IMR-90 (cell line): ENCODE data around the gene SNRNP70. TPM values are rescaled to one million over a fixed set of nuclear protein-coding genes. Genes with fewer than 3 reads are reported as not detected.

Experiments
- ATAC-seq: fragments of 200-7000 bp; cut with Tn5 transposase; 2 replicates; pipeline ENCODE4 v1.9.1; 2020; ENCODE audit warnings: low read depth, mild to moderate bottlenecking, moderate library complexity
- BruUV-seq: library from RNA; stranded (reverse); fragments of 400-500 nt; replicated peaks from 2 replicates; lab custom pipeline; 2021; lab: Mats Ljungman, UMichigan
- CTCF ChIA-PET: fragments of 300-600 bp; formaldehyde crosslinking; extraction: SDS; loops from one replicate; lab custom pipeline; 2021; ENCODE audit warnings: antibody characterized with exemption; lab: Yijun Ruan, JAX
- POLR2A ChIA-PET: fragments of 300-600 bp; sonication (Branson Sonifier 250); formaldehyde crosslinking; loops from one replicate; lab custom pipeline; 2022; ENCODE audit warnings: antibody characterized with exemption; ENCODE audit not compliant: unreplicated experiment; lab: Charles Lee
- DNase-seq: peaks from one replicate; pipeline ENCODE4 v3.0.0; 2013
- H2AFZ ChIP-seq: replicated peaks from 2 replicates; pipeline ENCODE3; 2013; ENCODE audit warnings: low read length, mild to moderate bottlenecking; ENCODE audit not compliant: poor library complexity
- H2AK5ac ChIP-seq: 2 replicates; pipeline ENCODE4 v1.6.1; 2013; ENCODE audit warnings: low read depth, low read length, inconsistent platforms
- H2AK9ac ChIP-seq: replicated peaks from 2 replicates; pipeline ENCODE3; 2013; ENCODE audit warnings: mild to moderate bottlenecking, low read depth, low read length, moderate library complexity; ENCODE audit not compliant: poor library complexity
- H2BK120ac ChIP-seq: 2 replicates; pipeline ENCODE4 v1.6.1; 2013; ENCODE audit warnings: low read depth, low read length, inconsistent platforms
- H2BK15ac ChIP-seq: 3 replicates; pipeline ENCODE4 v1.6.1; 2013; ENCODE audit warnings: low read depth, low read length, inconsistent platforms
- H2BK20ac ChIP-seq: 2 replicates; pipeline ENCODE4 v1.6.1; 2013; ENCODE audit warnings: low read depth, mild to moderate bottlenecking, inconsistent platforms, low read length, moderate library complexity
- H2BK5ac ChIP-seq: 2 replicates; pipeline ENCODE4 v1.6.1; 2013; ENCODE audit warnings: mild to moderate bottlenecking, low read depth, low read length, inconsistent platforms; ENCODE audit not compliant: poor library complexity, severe bottlenecking
- H3K14ac ChIP-seq: replicated peaks from 2 replicates; pipeline ENCODE4 v1.6.1; 2013; ENCODE audit warnings: low read depth, low read length, inconsistent platforms
- H3K18ac ChIP-seq: 2 replicates; pipeline ENCODE4 v1.6.1; 2013; ENCODE audit warnings: low read depth, low read length, control low read depth
- H3K23ac ChIP-seq: 2 replicates; pipeline ENCODE4 v1.6.1; 2013; ENCODE audit warnings: low read depth, low read length, inconsistent platforms
- H3K27ac ChIP-seq: 2 replicates; pipeline ENCODE4 v1.5.1; 2013; ENCODE audit warnings: mild to moderate bottlenecking, control low read depth, low read length; ENCODE audit not compliant: insufficient read depth
- H3K27me3 ChIP-seq: 2 replicates; pipeline ENCODE4 v1.6.1; 2013; ENCODE audit warnings: low read length; ENCODE audit not compliant: control insufficient read depth, insufficient read depth
- H3K36me3 ChIP-seq: 2 replicates; pipeline ENCODE4 v1.6.1; 2013; ENCODE audit warnings: low read length, mixed read lengths; ENCODE audit not compliant: control insufficient read depth, insufficient read depth
- H3K4ac ChIP-seq: 2 replicates; pipeline ENCODE4 v1.6.1; 2013; ENCODE audit warnings: low read depth, low read length, inconsistent platforms
- H3K4me1 ChIP-seq: 2 replicates; pipeline ENCODE4 v1.6.1; 2013; ENCODE audit warnings: low read length, mixed read lengths; ENCODE audit not compliant: control insufficient read depth, insufficient read depth
- H3K4me2 ChIP-seq: 2 replicates; pipeline ENCODE4 v1.6.1; 2013; ENCODE audit warnings: low read depth, mild to moderate bottlenecking, control low read depth, low read length, moderate library complexity
- H3K4me3 ChIP-seq: 2 replicates; pipeline ENCODE4 v1.5.1; 2013; ENCODE audit warnings: low read depth, mild to moderate bottlenecking, control low read depth, low read length, moderate library complexity; ENCODE audit not compliant: insufficient read depth
- H3K56ac ChIP-seq: 2 replicates; pipeline ENCODE4 v1.6.1; 2013; ENCODE audit warnings: low read length, inconsistent platforms; ENCODE audit not compliant: insufficient read depth; ENCODE audit errors: extremely low read depth
- H3K79me1 ChIP-seq, 2 experiments: 2 replicates each; pipeline ENCODE4 v1.6.1; 2013; ENCODE audit warnings: low read length in 2 of 2, inconsistent platforms in 1 of 2, low read depth in 1 of 2
- H3K9ac ChIP-seq: 2 replicates; pipeline ENCODE4 v1.6.1; 2013; ENCODE audit warnings: low read depth, low read length, control low read depth
- H3K9me1 ChIP-seq: 2 replicates; pipeline ENCODE4 v1.6.1; 2013; ENCODE audit warnings: low read length, inconsistent platforms; ENCODE audit not compliant: insufficient read depth
- H3K9me3 ChIP-seq: 2 replicates; pipeline ENCODE4 v1.6.1; 2013; ENCODE audit warnings: low read length; ENCODE audit not compliant: control insufficient read depth, insufficient read depth
- H4K20me1 ChIP-seq: 2 replicates; pipeline ENCODE4 v1.6.1; 2013; ENCODE audit warnings: low read length, inconsistent platforms; ENCODE audit not compliant: insufficient read depth
- H4K5ac ChIP-seq: 2 replicates; pipeline ENCODE4 v1.6.1; 2013; ENCODE audit warnings: mild to moderate bottlenecking, low read depth, low read length, control low read depth
- H4K8ac ChIP-seq, 2 experiments: 2 replicates each; pipeline ENCODE4 v1.6.1; 2013; ENCODE audit warnings: low read depth in 2 of 2, low read length in 2 of 2, control low read depth in 1 of 2, inconsistent platforms in 1 of 2
- H4K91ac ChIP-seq: 2 replicates; pipeline ENCODE4 v1.6.1; 2013; ENCODE audit warnings: low read depth, low read length, inconsistent platforms; ENCODE audit not compliant: insufficient read depth
- BHLHE40 ChIP-seq: fragments of 150-350 bp; IDR thresholded peaks from 2 replicates; pipeline ENCODE4 v1.6.1; 2016; ENCODE audit warnings: mild to moderate bottlenecking, low read depth, low read length
- CHD1 ChIP-seq: IDR thresholded peaks from 2 replicates; pipeline ENCODE4 v1.6.1; 2012; ENCODE audit warnings: low read depth, low read length, improper control_type of control experiment
- CTCF ChIP-seq: conservative IDR thresholded peaks from 2 replicates; pipeline ENCODE4 v1.5.1; 2012; ENCODE audit warnings: mild to moderate bottlenecking, low read depth, low read length, improper control_type of control experiment
- MAFK ChIP-seq: IDR thresholded peaks from 2 replicates; pipeline ENCODE4 v1.6.1; 2012; ENCODE audit warnings: low read depth, low read length, improper control_type of control experiment
- MXI1 ChIP-seq: IDR thresholded peaks from 2 replicates; pipeline ENCODE4 v1.6.1; 2012; ENCODE audit warnings: low read depth, mild to moderate bottlenecking, low read length, moderate library complexity, borderline replicate concordance
- NFE2L2 ChIP-seq: fragments of 150-350 bp; IDR thresholded peaks from 2 replicates; pipeline ENCODE4 v1.6.1; 2016; ENCODE audit warnings: low read depth, mild to moderate bottlenecking, low read length
- POLR2A ChIP-seq: IDR thresholded peaks from 2 replicates; pipeline ENCODE4 v1.6.1; 2012; ENCODE audit warnings: mild to moderate bottlenecking, low read depth, low read length
- RAD21 ChIP-seq: IDR thresholded peaks from 2 replicates; pipeline ENCODE4 v1.6.1; 2012; ENCODE audit warnings: low read length, improper control_type of control experiment
- RCOR1 ChIP-seq: IDR thresholded peaks from 2 replicates; pipeline ENCODE4 v1.6.1; 2012; ENCODE audit warnings: mild to moderate bottlenecking, low read length, improper control_type of control experiment; ENCODE audit not compliant: insufficient replicate concordance
- RFX5 ChIP-seq: IDR thresholded peaks from 2 replicates; pipeline ENCODE4 v1.8.0; 2012; ENCODE audit warnings: low read depth, mild to moderate bottlenecking, low read length, moderate library complexity
- SMC3 ChIP-seq: fragments of 150-350 bp; IDR thresholded peaks from 2 replicates; pipeline ENCODE4 v1.6.1; 2016; ENCODE audit warnings: low read depth, mild to moderate bottlenecking, antibody characterized with exemption, low read length, moderate library complexity
- USF2 ChIP-seq: fragments of 150-350 bp; IDR thresholded peaks from 2 replicates; pipeline ENCODE4 v1.6.1; 2017; ENCODE audit warnings: mild to moderate bottlenecking, antibody characterized with exemption, low read length, low read depth
- WGBS, 2 experiments: methylation state at CpG; one replicate each; pipeline versions ENCODE4 v1.1.5 to v1.1.7; 2013; ENCODE audit warnings: missing lambda C conversion rate in 2 of 2; ENCODE audit not compliant: insufficient read length in 1 of 2; ENCODE audit errors: extremely low coverage in 2 of 2; 5-methylcytosine and 5-hydroxymethylcytosine counted together
- dilution Hi-C: fragments of 300-500 bp; cut with HindIII; formaldehyde crosslinking; loops from one replicate; pipeline ENCODE4 v1.14.3; 2018; ENCODE audit warnings: low sequenced_read_pairs; ENCODE audit not compliant: unreplicated experiment
- in situ Hi-C: fragments of 300-500 bp; cut with MboI; formaldehyde crosslinking; loops from 3 replicates; pipeline ENCODE4 v1.14.3; 2019; ENCODE audit warnings: low sequenced_read_pairs, inconsistent platforms, mixed read lengths
- intact Hi-C: fragments of 100-400 bp; cut with micrococcal nuclease; formaldehyde crosslinking; loops from 2 replicates; pipeline ENCODE4 v1.10.0; 2022
- polyA plus RNA-seq, 3 experiments: library from polyadenylated mRNA; depleted of rRNA; stranded (reverse); fragments of >200 nt; gene quantifications; 2 replicates each; pipeline ENCODE4 v1.2.3, GENCODE V29; 2012; ENCODE audit warnings: low replicate concordance in 1 of 3
- total RNA-seq: library from RNA; depleted of rRNA; stranded (reverse); fragments of >200 nt; gene quantifications from 2 replicates; pipeline ENCODE4 v1.2.3, GENCODE V29; 2012
- TF ChIP-seq, protein P1 (sequence below): fragments of 150-350 bp; IDR thresholded peaks from 2 replicates; pipeline ENCODE4 v1.6.1; 2016; ENCODE audit warnings: low read depth, mild to moderate bottlenecking, low read length, moderate library complexity, borderline replicate concordance

SNRNP70 gene
- total and polyA plus RNA-seq, 2 of the 4 experiments (the other 2 are of a cell fraction): 72.8 to 200 TPM

GRCh38 chr19:49145573-49146407 is 60.5 kb downstream of the SNRNP70 start:
- no peaks in the 10 kb centered on the region for H4K20me1 ChIP-seq
- H3K4me1 ChIP-seq: peaks cover 12% of the 10 kb centered on the region
- no peaks in the 10 kb centered on the region for H3K27me3 ChIP-seq
- H3K27ac ChIP-seq: no peak overlapping the region
- H2BK120ac ChIP-seq: no peak overlapping the region
- dilution Hi-C loops (no loop called here), in situ Hi-C loops (no loop called here), intact Hi-C loops (loop anchor here (1.0 kb wide), 2 partner anchors 47 to 70 kb away; no protein-coding TSS in a partner anchor)
- H3K4me2 ChIP-seq: peak overlapping the region; percentile 87
- H3K14ac ChIP-seq: peak overlapping the region; percentile 40
- H3K36me3 ChIP-seq: no peaks in the 10 kb centered on the region
- DNase-seq: peak; percentile 71
- CTCF ChIA-PET: interaction anchor here (0.6 to 2.0 kb wide), 8 partner anchors 9 to 175 kb away, joined by 3 to 10 read pairs (median 3); partner anchors contain the start of gene LIN7B
- H2AK5ac ChIP-seq: peak overlapping the region; percentile 87
- H3K56ac ChIP-seq: no peak overlapping the region; the same call in 1 of the 2 replicates
- peak overlapping the region; percentile 75 for H2AK9ac ChIP-seq
- no peaks in the 10 kb centered on the region for H3K9me3 ChIP-seq
- peak overlapping the region; percentile 94 for H2AFZ ChIP-seq
- no peak overlapping the region; the same call in 1 of the 2 replicates for H4K91ac ChIP-seq
- H4K5ac ChIP-seq: peak overlapping the region; percentile 99
- peak overlapping the region; percentile 80 to 96; a peak in 3 of 4 replicates for H4K8ac ChIP-seq
- peak overlapping the region; percentile 45 for H3K4me3 ChIP-seq
- H2BK5ac ChIP-seq: no peak overlapping the region
- ATAC-seq: peak; percentile 26
- no peaks in the 10 kb centered on the region for H3K9me1 ChIP-seq
- peak overlapping the region; percentile 48 for H3K9ac ChIP-seq
- POLR2A ChIA-PET: no interaction called here
- peak overlapping the region; percentile 96; the same call in 2 of the 3 replicates for H2BK15ac ChIP-seq
- H3K23ac ChIP-seq: no peak overlapping the region
- H2BK20ac ChIP-seq: no peak overlapping the region
- BruUV-seq: no TSS peak
- 11% methylated on average over 5 of the region's 30 CpGs; no CpG with 5 or more reads in 1 of the 2 experiments for WGBS, 2 experiments
- 0 out of 4 replicates have a peak, but pooled peaks cover 0 to 7% of the 10 kb centered on the region in 2 experiments for H3K79me1 ChIP-seq
- peak overlapping the region; percentile 65; the same call in 1 of the 2 replicates for H3K4ac ChIP-seq
- H3K18ac ChIP-seq: peak overlapping the region; percentile 63; the same call in 1 of the 2 replicates
- TF ChIP-seq RAD21 (peak; percentile 62), MAFK (no peak), CHD1 (no peak), POLR2A (no peak), USF2 (no peak), SMC3 (peak; percentile 63), MXI1 (peak; percentile 59; the same call in 1 of the 2 replicates), NFE2L2 (no peak), RFX5 (no peak), CTCF (peak; percentile 78), RCOR1 (no peak), BHLHE40 (peak; percentile 86)
- TF ChIP-seq, protein P1, sequence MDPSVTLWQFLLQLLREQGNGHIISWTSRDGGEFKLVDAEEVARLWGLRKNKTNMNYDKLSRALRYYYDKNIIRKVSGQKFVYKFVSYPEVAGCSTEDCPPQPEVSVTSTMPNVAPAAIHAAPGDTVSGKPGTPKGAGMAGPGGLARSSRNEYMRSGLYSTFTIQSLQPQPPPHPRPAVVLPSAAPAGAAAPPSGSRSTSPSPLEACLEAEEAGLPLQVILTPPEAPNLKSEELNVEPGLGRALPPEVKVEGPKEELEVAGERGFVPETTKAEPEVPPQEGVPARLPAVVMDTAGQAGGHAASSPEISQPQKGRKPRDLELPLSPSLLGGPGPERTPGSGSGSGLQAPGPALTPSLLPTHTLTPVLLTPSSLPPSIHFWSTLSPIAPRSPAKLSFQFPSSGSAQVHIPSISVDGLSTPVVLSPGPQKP: no peak
